Measurements from ENCODE around the gene RNF166.

DNA sequence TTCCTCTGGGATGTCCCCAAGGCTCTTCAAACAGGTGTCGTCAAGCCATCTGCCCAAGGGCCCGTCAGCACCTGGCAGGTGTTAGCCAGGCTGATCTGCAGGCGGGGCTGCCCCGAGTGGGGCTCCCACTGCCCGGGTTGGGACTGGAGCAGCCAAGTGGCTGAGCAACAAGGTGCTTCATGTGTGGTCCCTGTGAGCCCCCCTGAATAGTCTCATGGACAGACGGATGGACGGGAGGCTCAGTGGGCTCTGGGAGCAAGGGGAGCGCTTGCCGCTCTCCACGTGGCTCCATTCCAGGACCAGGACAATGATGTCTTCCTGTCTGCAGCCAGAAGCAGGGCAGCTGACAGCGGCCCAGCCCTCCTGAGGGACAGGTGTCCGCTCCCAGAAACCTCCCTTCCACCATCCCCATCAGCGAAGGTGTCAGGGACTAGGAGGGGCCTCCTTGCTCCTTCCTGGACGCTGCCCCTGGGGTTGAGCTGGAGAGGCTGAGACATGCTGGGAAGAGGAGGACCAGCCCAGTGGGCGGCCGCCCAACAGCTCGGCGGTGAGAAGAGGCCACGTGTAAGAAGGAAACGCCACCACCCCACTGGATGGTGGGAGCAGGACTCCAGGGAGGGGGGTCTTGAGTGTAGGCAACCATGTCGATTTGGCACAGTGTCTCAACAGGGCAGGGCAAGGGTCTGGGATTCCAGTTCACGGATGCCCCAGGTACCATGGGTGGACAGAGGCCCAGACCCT lies 29.5 kb downstream of the RNF166 start:
- TF ChIP-seq, protein P1, sequence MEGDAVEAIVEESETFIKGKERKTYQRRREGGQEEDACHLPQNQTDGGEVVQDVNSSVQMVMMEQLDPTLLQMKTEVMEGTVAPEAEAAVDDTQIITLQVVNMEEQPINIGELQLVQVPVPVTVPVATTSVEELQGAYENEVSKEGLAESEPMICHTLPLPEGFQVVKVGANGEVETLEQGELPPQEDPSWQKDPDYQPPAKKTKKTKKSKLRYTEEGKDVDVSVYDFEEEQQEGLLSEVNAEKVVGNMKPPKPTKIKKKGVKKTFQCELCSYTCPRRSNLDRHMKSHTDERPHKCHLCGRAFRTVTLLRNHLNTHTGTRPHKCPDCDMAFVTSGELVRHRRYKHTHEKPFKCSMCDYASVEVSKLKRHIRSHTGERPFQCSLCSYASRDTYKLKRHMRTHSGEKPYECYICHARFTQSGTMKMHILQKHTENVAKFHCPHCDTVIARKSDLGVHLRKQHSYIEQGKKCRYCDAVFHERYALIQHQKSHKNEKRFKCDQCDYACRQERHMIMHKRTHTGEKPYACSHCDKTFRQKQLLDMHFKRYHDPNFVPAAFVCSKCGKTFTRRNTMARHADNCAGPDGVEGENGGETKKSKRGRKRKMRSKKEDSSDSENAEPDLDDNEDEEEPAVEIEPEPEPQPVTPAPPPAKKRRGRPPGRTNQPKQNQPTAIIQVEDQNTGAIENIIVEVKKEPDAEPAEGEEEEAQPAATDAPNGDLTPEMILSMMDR (IDR thresholded peaks at IDR 0.05; ENCODE audit: low read depth, low read length, missing input control): no peak
- TF ChIP-seq, protein P2, sequence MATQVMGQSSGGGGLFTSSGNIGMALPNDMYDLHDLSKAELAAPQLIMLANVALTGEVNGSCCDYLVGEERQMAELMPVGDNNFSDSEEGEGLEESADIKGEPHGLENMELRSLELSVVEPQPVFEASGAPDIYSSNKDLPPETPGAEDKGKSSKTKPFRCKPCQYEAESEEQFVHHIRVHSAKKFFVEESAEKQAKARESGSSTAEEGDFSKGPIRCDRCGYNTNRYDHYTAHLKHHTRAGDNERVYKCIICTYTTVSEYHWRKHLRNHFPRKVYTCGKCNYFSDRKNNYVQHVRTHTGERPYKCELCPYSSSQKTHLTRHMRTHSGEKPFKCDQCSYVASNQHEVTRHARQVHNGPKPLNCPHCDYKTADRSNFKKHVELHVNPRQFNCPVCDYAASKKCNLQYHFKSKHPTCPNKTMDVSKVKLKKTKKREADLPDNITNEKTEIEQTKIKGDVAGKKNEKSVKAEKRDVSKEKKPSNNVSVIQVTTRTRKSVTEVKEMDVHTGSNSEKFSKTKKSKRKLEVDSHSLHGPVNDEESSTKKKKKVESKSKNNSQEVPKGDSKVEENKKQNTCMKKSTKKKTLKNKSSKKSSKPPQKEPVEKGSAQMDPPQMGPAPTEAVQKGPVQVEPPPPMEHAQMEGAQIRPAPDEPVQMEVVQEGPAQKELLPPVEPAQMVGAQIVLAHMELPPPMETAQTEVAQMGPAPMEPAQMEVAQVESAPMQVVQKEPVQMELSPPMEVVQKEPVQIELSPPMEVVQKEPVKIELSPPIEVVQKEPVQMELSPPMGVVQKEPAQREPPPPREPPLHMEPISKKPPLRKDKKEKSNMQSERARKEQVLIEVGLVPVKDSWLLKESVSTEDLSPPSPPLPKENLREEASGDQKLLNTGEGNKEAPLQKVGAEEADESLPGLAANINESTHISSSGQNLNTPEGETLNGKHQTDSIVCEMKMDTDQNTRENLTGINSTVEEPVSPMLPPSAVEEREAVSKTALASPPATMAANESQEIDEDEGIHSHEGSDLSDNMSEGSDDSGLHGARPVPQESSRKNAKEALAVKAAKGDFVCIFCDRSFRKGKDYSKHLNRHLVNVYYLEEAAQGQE (IDR thresholded peaks at IDR 0.05): no peak
- TF ChIP-seq, protein P3, sequence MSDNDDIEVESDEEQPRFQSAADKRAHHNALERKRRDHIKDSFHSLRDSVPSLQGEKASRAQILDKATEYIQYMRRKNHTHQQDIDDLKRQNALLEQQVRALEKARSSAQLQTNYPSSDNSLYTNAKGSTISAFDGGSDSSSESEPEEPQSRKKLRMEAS (IDR thresholded peaks at IDR 0.05): no peak
- no peak for TF ChIP-seq ZBTB33 (IDR thresholded peaks at IDR 0.05)
- no peak for TF ChIP-seq FOXA1 (IDR thresholded peaks at IDR 0.05)
- no peak for TF ChIP-seq YY1 (IDR thresholded peaks at IDR 0.05)
